DOHH2 (cell line): Measurements from ENCODE around the gene HEG1.

ENCODE experiments used
- H3F3A ChIP-seq: fragments of 200-600 bp; sonication (generic), shearing (Covaris generic); 2 replicates; pipeline ENCODE4 v1.6.0; 2016; ENCODE audit warnings: antibody characterized with exemption, mild to moderate bottlenecking; ENCODE audit not compliant: control insufficient read depth, insufficient read depth
- H3K27ac ChIP-seq: fragments of 200-600 bp; sonication (generic); 2 replicates; pipeline ENCODE4 v1.5.1; 2014; ENCODE audit warnings: low read depth, mild to moderate bottlenecking, low read length, moderate library complexity
- H3K27me3 ChIP-seq: fragments of 200-600 bp; sonication (generic); 2 replicates; pipeline ENCODE4 v1.6.1; 2014; ENCODE audit warnings: mild to moderate bottlenecking, low read length, mixed read lengths; ENCODE audit not compliant: control insufficient read depth
- H3K36me3 ChIP-seq: fragments of 200-600 bp; sonication (generic); 2 replicates; pipeline ENCODE4 v1.6.1; 2014; ENCODE audit warnings: mild to moderate bottlenecking, low read length, moderate library complexity, mixed read lengths; ENCODE audit not compliant: control insufficient read depth
- H3K4me1 ChIP-seq: fragments of 200-600 bp; sonication (generic); 2 replicates; pipeline ENCODE4 v1.6.1; 2014; ENCODE audit warnings: mild to moderate bottlenecking, low read length, mixed read lengths; ENCODE audit not compliant: control insufficient read depth
- H3K4me2 ChIP-seq: fragments of 200-600 bp; sonication (generic); 2 replicates; pipeline ENCODE4 v1.6.0; 2014; ENCODE audit warnings: mild to moderate bottlenecking, low read length, moderate library complexity
- H3K4me3 ChIP-seq: fragments of 200-600 bp; sonication (generic); 2 replicates; pipeline ENCODE4 v1.5.1; 2014; ENCODE audit warnings: mild to moderate bottlenecking, low read length, mixed read lengths
- H3K79me2 ChIP-seq: fragments of 200-600 bp; sonication (generic); 2 replicates; pipeline ENCODE4 v1.6.1; 2014; ENCODE audit warnings: mild to moderate bottlenecking, low read length, mixed read lengths; ENCODE audit not compliant: control insufficient read depth
- H3K9me2 ChIP-seq: fragments of 200-600 bp; sonication (generic); replicated peaks from 2 replicates; pipeline ENCODE4 v1.6.1; 2014; ENCODE audit warnings: mild to moderate bottlenecking, low read length, mixed read lengths; ENCODE audit not compliant: control insufficient read depth
- H3K9me3 ChIP-seq: fragments of 200-600 bp; sonication (generic); 2 replicates; pipeline ENCODE4 v1.6.1; 2014; ENCODE audit warnings: antibody characterized with exemption, low read length, mixed read lengths; ENCODE audit not compliant: control insufficient read depth, insufficient read depth
- H4K20me1 ChIP-seq: fragments of 200-600 bp; sonication (generic); 2 replicates; pipeline ENCODE4 v1.6.0; 2014; ENCODE audit warnings: low read depth, mild to moderate bottlenecking, antibody characterized with exemption, low read length, moderate library complexity; ENCODE audit not compliant: control insufficient read depth, insufficient read depth
- EZH2phosphoT487 ChIP-seq: fragments of 200-600 bp; sonication (generic); IDR thresholded peaks from 2 replicates; pipeline ENCODE4 v1.6.1; 2017; ENCODE audit warnings: borderline replicate concordance, mild to moderate bottlenecking, antibody characterized with exemption, low read length, moderate library complexity, mixed read lengths
- TF ChIP-seq, protein P1 (sequence below): fragments of 200-600 bp; sonication (generic); IDR thresholded peaks from one replicate; pipeline ENCODE4 v1.5.1; 2014; ENCODE audit warnings: antibody characterized with exemption, mild to moderate bottlenecking, low read depth, low read length; ENCODE audit not compliant: poor library complexity, severe bottlenecking

HEG1 gene

GRCh38 chr3:125005676-125006075, 50.1 kb downstream of the HEG1 start:
- H3K4me3 ChIP-seq, result no peak overlapping the region
- no peaks in the 10 kb centered on the region for H4K20me1 ChIP-seq
- H3K27ac ChIP-seq, result no peak overlapping the region
- no peaks in the 10 kb centered on the region for H3K9me2 ChIP-seq
- TF ChIP-seq, protein P1, sequence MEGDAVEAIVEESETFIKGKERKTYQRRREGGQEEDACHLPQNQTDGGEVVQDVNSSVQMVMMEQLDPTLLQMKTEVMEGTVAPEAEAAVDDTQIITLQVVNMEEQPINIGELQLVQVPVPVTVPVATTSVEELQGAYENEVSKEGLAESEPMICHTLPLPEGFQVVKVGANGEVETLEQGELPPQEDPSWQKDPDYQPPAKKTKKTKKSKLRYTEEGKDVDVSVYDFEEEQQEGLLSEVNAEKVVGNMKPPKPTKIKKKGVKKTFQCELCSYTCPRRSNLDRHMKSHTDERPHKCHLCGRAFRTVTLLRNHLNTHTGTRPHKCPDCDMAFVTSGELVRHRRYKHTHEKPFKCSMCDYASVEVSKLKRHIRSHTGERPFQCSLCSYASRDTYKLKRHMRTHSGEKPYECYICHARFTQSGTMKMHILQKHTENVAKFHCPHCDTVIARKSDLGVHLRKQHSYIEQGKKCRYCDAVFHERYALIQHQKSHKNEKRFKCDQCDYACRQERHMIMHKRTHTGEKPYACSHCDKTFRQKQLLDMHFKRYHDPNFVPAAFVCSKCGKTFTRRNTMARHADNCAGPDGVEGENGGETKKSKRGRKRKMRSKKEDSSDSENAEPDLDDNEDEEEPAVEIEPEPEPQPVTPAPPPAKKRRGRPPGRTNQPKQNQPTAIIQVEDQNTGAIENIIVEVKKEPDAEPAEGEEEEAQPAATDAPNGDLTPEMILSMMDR, result no peak
- TF ChIP-seq EZH2phosphoT487, result no peak
- H3F3A ChIP-seq, result no peaks in the 10 kb centered on the region
- H3K4me1 ChIP-seq, result no peaks in the 10 kb centered on the region
- H3K4me2 ChIP-seq, result no peak overlapping the region
- H3K79me2 ChIP-seq, result no peaks in the 10 kb centered on the region
- H3K27me3 ChIP-seq, result no peaks in the 10 kb centered on the region
- no peaks in the 10 kb centered on the region for H3K36me3 ChIP-seq
- no peaks in the 10 kb centered on the region for H3K9me3 ChIP-seq

- Histone ChIP-seq H3K4me2 (no peak overlapping the region), H3K36me3 (no peaks in the 10 kb centered on the region)
Measured at GRCh38 chr3:125005222-125005621, 50.6 kb downstream of the HEG1 start.

DNA sequence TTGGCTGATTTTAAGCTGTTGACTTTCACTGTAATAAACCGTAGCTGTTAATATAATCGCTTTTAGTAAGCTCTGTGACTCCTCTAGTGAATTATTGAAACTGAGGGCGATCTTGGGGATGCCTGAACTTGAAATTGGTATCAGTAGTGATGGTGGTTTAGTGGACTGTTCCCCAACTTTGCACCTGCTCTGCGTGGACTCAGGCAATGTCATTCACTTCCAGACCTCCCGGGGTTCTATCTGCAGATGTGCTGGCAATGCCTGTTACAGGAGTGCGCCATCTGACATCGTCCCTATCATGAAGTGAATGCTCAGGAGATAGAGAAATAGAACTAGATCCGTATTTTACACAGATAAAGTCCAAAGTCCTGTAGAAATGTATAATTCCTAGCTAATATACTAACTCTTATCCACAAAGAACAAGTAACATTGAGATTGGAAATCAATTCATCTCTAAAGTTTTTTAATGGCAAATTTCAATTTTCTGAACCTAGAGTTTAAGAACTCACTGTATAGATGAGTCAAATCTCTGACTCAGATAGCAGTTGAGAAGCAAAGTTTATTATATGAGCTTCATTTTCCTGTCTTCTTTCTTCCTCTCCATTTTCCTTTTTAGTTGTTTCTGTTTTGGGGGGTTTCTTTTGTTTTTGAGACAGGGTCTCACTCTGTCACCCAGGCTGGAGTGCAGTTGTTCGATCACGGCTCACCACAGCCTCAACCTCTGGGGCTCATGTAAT, 51.8 kb downstream of the HEG1 start:
- TF ChIP-seq, protein P1, result no peak
- TF ChIP-seq EZH2phosphoT487, result no peak

More at GRCh38 chr3:125005222-125005621, 50.6 kb downstream of the HEG1 start:
- Histone ChIP-seq H3K9me3 (no peaks in the 10 kb centered on the region), H3F3A (no peaks in the 10 kb centered on the region), H3K4me3 (no peak overlapping the region), H3K79me2 (no peaks in the 10 kb centered on the region), H3K27me3 (no peaks in the 10 kb centered on the region), H3K9me2 (no peaks in the 10 kb centered on the region), H3K27ac (no peak overlapping the region), H4K20me1 (no peaks in the 10 kb centered on the region), H3K4me1 (no peaks in the 10 kb centered on the region)
- no peak for TF ChIP-seq EZH2phosphoT487
- TF ChIP-seq, protein P1, result no peak

More for the DNA sequence above, 51.8 kb downstream of the HEG1 start:
- Histone ChIP-seq H3K79me2 (no peaks in the 10 kb centered on the region), H3K4me1 (no peaks in the 10 kb centered on the region), H3F3A (no peaks in the 10 kb centered on the region), H3K4me3 (no peak overlapping the region), H3K27me3 (no peaks in the 10 kb centered on the region), H3K4me2 (no peak overlapping the region), H3K36me3 (no peaks in the 10 kb centered on the region), H3K9me3 (no peaks in the 10 kb centered on the region), H4K20me1 (no peaks in the 10 kb centered on the region), H3K27ac (no peak overlapping the region), H3K9me2 (no peaks in the 10 kb centered on the region)
